ENCODE measurements around the gene GNAQ. TPM values are rescaled to one million over a fixed set of nuclear protein-coding genes. Genes with fewer than 3 reads are reported as not detected.
A peak's percentile ranks its signal among the peaks of the same experiment; 100 is the strongest.

GNAQ gene
- total RNA-seq, 1 experiment from 2014 or later, result 0.51 TPM

- Histone ChIP-seq H3K9ac (ENCODE audit: low read length) (no peak overlapping the region), H3K79me2 (ENCODE audit: low read length) (no peaks in the 10 kb centered on the region), H2AFZ (ENCODE audit: low read length) (no peak overlapping the region), H3F3A (ENCODE audit: low read length, unreplicated experiment) (no peaks in the 10 kb centered on the region), H3K9me2 (replicated peaks; ENCODE audit: low read length) (no peaks in the 10 kb centered on the region), H3K27me3 (ENCODE audit: low read length) (no peaks in the 10 kb centered on the region), H3K4me3 (ENCODE audit: low read length) (no peak overlapping the region), H3K4me2 (ENCODE audit: low read length) (no peak overlapping the region), H3K27ac (ENCODE audit: low read length) (no peak overlapping the region), H3K4me1 (ENCODE audit: insufficient read depth, low read length) (peaks cover 13% of the 10 kb centered on the region), H4K20me1 (ENCODE audit: low read length) (no peaks in the 10 kb centered on the region), H3K9me3 (ENCODE audit: low read length) (no peaks in the 10 kb centered on the region), H3K36me3 (ENCODE audit: low read depth, low read length) (no peaks in the 10 kb centered on the region)
- no peak for DNase-seq
- no TSS peak for BruUV-seq (replicated peaks)
- ChIA-PET POLR2A (ENCODE audit: unreplicated experiment) (no interaction called here), CTCF (no interaction called here)
- TF ChIP-seq CTCF (conservative IDR thresholded peaks at IDR 0.05; ENCODE audit: low read depth, low read length) (no peak), EZH2 (IDR thresholded peaks at IDR 0.05; ENCODE audit: low read length, unreplicated experiment) (no peak), EZH2phosphoT487 (IDR thresholded peaks at IDR 0.05; ENCODE audit: borderline replicate concordance, low read length) (no peak)
- intact Hi-C loops (cut with micrococcal nuclease), result no loop called here
- no peak for ATAC-seq
Observed at GRCh38 chr9:77909306-77909705, 122.3 kb downstream of the GNAQ start.

GRCh38 chr9:77908293-77908692, 123.3 kb downstream of the GNAQ start:
- no peak overlapping the region for H3K4me3 ChIP-seq (ENCODE audit: low read length)
- POLR2A ChIA-PET (ENCODE audit: unreplicated experiment), result no interaction called here
- no peak overlapping the region for H3K4me2 ChIP-seq (ENCODE audit: low read length)
- H3F3A ChIP-seq (ENCODE audit: low read length, unreplicated experiment), result no peaks in the 10 kb centered on the region
- H3K9ac ChIP-seq (ENCODE audit: low read length), result no peak overlapping the region
- H3K9me3 ChIP-seq (ENCODE audit: low read length), result no peaks in the 10 kb centered on the region
- H3K27ac ChIP-seq (ENCODE audit: low read length), result no peak overlapping the region
- H2AFZ ChIP-seq (ENCODE audit: low read length), result no peak overlapping the region
- DNase-seq, result no peak
- no peak for TF ChIP-seq CTCF (conservative IDR thresholded peaks at IDR 0.05; ENCODE audit: low read depth, low read length)
- intact Hi-C loops (cut with micrococcal nuclease), result no loop called here
- peaks cover 13% of the 10 kb centered on the region for H3K4me1 ChIP-seq (ENCODE audit: insufficient read depth, low read length)
- H3K36me3 ChIP-seq (ENCODE audit: low read depth, low read length), result no peaks in the 10 kb centered on the region
- no peaks in the 10 kb centered on the region for H4K20me1 ChIP-seq (ENCODE audit: low read length)
- no peaks in the 10 kb centered on the region for H3K79me2 ChIP-seq (ENCODE audit: low read length)
- no peak for ATAC-seq
- BruUV-seq (replicated peaks), result no TSS peak
- CTCF ChIA-PET, result no interaction called here
- H3K9me2 ChIP-seq (replicated peaks; ENCODE audit: low read length), result no peaks in the 10 kb centered on the region
- H3K27me3 ChIP-seq (ENCODE audit: low read length), result no peaks in the 10 kb centered on the region

- ATAC-seq, result peak; percentile 83
- Histone ChIP-seq H3K27me3 (ENCODE audit: low read length) (no peaks in the 10 kb centered on the region), H3K4me1 (ENCODE audit: insufficient read depth, low read length) (peaks cover 13% of the 10 kb centered on the region), H3K27ac (ENCODE audit: low read length) (no peak overlapping the region), H3K4me2 (ENCODE audit: low read length) (peak overlapping the region; percentile 54; the same call in 1 of the 2 replicates), H3K9me2 (replicated peaks; ENCODE audit: low read length) (no peaks in the 10 kb centered on the region), H3K9me3 (ENCODE audit: low read length) (no peaks in the 10 kb centered on the region), H3K79me2 (ENCODE audit: low read length) (no peaks in the 10 kb centered on the region), H3K36me3 (ENCODE audit: low read depth, low read length) (no peaks in the 10 kb centered on the region), H3K4me3 (ENCODE audit: low read length) (no peak overlapping the region), H3K9ac (ENCODE audit: low read length) (no peak overlapping the region), H3F3A (ENCODE audit: low read length, unreplicated experiment) (no peaks in the 10 kb centered on the region), H4K20me1 (ENCODE audit: low read length) (no peaks in the 10 kb centered on the region), H2AFZ (ENCODE audit: low read length) (no peak overlapping the region)
- TF ChIP-seq EZH2 (IDR thresholded peaks at IDR 0.05; ENCODE audit: low read length, unreplicated experiment), result no peak
- TF ChIP-seq EZH2phosphoT487 (IDR thresholded peaks at IDR 0.05; ENCODE audit: borderline replicate concordance, low read length), result no peak
- no peak for TF ChIP-seq CTCF (conservative IDR thresholded peaks at IDR 0.05; ENCODE audit: low read depth, low read length)
- DNase-seq, result peak; percentile 50
- intact Hi-C loops (cut with micrococcal nuclease), result no loop called here
- CTCF ChIA-PET, result no interaction called here
- no TSS peak for BruUV-seq (replicated peaks)
- POLR2A ChIA-PET (ENCODE audit: unreplicated experiment), result no interaction called here
Observed at GRCh38 chr9:77907585-77907984, 124.0 kb downstream of the GNAQ start.
